ENCODE data around the gene RHBG. TPM values are rescaled to one million over a fixed set of nuclear protein-coding genes. Genes with fewer than 3 reads are reported as not detected.

RHBG gene
- total RNA-seq, 1 experiment from 2014 or later: 0.06 TPM

DNA sequence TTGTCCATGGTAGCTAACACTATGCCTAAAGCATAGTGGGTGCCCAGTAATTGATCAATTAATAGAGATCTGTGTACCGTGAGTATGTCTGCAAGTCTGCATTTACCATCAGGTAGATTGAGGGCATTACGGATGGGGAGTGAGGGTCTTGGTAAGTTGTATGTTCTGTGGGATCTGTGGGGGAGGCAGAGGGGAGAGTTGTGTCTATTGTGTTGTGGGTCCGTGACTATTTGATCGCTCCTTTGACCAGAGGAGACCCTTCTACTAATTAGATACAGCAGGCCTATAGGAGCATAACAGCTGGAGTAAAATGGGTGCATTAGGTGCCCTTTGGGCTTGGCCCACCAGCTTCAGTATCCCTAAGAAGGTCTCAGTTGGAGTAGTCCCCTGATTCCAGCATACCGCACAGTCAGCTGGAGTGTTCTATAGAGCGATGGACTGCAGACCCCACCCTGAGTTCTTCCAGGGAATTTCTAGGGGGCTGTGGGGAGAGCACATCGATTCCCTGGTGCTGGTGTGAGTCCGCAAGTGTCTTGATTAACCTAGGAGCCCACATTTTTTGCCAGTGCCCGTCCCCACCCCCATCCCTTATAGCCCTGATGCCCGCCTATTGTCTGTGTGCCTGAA is 55.9 kb downstream of the RHBG start:
- no peak for DNase-seq (ENCODE audit: low spot score)

DNA sequence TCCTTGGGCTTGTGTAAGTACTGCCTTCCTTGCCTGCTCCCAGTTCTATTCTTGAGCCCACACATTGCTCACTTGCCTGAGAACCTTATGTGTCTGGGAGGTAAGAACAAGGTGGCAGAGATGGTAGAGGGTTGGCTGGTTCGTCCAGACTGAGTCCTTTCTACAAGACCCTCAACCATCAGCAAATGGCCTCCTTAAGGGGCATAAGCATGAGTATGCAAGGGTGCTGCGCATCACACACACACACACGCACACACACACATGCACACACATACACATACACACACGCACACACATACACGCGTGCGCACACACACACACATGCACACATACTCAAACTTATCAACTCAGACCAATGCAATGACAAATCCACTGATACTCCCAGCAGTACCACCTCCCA is 56.9 kb downstream of the RHBG start:
- no peak for DNase-seq (ENCODE audit: low spot score)

DNA sequence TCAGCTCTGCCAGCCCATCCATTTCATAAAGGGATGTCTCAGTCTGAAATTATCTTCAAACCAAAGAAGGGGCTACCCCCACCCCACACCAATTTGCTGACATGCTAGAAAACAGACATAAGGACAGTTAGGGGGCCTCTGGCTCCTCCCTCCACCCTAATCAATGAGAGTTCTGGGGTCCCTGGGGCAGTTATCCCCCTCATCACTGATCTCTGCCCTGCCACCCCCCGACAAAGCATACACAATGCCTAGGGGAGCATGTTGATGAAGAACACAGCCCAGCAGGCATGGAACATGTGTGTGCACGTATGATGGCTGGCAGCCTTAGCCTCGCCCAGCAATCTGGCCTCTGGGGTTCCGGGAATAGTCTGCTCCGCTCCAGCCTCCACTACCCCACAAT is 58.9 kb downstream of the RHBG start:
- no peak for DNase-seq (ENCODE audit: low spot score)

DNA sequence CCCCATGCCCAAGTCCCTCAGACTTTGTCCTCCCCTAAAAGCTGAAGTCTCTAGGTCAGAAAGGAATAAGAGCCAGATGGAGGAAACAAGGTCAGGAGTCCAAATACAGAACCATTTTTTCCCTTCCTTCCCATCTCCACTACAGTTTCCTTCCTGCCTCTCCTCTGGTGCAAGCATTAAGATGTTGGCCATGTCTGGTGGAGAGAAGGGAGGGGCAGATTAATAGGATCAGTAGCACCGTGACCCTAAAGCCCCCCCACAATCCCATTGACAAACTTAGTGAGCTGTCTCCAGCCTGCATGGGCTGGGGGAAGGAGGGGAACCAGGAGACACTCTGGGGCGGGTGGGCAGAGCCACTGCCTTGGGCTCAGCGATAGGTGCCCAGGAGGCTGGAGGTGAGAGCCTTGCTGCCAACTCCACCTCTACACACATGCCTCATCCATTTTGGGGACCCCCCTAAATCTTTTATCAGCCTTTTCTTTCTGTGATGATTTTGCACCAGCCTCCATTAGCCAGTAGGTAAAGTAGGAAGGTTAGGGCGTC is 59.8 kb downstream of the RHBG start:
- DNase-seq (ENCODE audit: low spot score): no peak

- DNase-seq (ENCODE audit: low spot score): no peak
These were observed 60.5 kb downstream of the RHBG start for GRCh38 chr1:156429313-156430060.

DNA sequence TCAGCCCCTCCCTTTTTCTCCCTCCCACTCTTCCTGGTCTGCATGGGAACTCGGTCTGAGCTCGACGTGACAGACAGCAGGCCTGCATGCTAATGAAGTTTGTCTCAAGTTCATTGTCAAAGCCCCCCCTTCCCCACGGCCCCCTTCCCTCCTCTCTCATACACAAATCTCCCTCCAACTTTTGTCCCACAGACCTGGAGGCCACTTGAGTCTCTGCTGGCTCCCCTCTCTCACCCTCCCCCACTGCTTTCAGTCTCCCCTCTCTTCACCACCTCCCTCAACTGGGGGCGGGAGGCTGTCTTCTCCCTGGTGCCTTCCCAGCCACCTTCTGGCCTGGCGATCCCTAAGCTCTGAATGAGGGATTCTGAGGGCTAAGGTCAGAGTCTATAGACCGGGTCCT is 61.3 kb downstream of the RHBG start:
- DNase-seq (ENCODE audit: low spot score): no peak

DNA sequence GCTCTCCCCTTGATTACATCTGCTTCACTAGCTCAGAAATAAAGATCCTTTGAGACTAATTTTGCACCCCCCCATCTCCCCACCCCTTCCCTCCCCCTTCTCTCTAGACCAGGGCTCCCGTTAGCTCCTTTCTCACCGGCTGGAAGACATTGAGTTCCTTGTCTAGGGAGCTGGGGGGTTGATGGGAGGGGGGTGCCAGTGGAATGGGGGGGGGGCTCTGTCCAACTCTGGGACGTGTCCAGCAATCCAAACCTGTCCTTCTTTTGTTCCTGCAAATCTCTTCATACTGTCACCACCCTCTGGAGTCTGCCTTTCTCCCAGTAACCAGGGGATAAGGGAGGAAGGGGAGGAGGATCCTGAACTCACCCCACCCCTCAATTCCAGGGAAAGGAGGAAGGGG is 61.9 kb downstream of the RHBG start:
- no peak for DNase-seq (ENCODE audit: low spot score)

DNA sequence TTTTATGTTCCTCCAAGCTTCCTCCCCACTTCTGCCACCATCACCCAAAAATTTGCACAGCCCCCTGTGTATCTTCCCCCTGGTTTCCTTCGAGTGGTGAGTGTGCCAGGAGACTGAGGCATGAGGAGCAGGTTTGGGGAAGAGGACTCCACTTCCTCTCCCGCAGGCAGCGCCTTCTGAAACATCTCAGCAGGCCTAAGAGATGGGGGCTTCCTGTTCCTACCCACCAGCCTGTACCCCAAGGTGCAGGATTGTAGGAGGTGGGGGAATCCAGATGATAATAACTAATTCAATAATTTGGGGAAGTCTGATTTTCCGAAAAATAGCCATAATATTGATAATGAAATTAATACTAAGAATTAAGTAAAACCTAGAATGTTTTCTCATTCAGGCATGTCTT is 62.4 kb downstream of the RHBG start:
- no peak for DNase-seq (ENCODE audit: low spot score)

DNA sequence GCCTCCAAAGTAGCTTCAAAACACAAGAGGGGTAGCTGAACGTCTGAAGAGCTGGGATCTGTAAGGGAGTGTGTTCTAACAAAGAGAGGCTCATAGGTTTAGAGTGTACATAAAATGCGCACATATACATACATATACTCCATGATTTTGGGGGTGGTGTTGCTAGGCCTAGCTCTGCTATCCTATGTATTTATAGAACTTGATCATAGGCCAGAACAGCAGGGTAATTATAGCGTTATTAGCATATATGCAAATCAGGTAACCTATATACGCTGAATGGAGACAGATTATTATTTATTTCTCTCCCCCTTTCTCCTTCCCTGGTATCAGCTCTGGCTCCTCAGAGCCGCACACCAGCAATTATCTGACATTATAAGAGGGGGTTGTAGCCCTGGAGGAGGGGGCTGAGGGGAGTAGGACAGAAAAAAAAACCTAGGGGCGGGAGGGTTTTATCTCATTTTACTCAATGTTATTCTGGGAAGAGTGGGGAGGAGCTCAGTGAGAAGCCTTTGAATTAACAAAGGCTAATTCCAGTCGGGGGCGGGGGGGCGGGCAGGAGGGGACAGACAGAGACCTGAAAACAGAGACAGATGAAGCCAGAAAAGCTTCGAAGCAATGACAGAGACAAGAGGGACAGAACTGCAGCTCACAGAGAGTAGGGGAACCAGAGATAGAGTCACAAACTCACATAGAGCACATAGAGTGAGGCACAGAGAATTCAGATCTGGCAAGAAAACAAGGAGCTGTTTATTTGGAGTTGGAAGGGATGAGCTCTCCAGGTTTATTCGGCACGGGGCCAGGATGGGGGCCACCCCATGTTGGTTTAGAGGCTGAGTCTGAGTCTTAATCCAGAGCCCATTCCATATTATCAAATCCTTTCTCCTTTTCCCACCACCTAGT is 63.0 kb downstream of the RHBG start:
- DNase-seq (ENCODE audit: low spot score): no peak

DNA sequence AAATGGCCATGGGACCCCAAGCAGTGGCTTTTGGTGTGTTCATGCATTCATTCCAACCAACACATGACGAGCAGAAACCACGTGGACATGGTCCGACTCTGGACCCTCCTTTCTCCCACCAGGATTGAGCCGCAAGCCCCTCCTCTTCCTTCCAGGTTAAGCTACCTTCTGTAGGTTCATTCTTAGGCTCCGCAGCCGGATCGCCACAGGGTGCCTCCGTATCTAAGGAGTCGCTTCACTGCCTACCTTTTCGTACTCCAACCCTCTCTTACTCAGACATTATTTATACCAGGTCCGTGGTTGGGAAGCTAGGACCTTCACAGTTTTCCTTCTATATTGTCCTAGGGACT is 63.6 kb downstream of the RHBG start:
- no peak for DNase-seq (ENCODE audit: low spot score)

GRCh38 chr1:156433032-156433431 is 64.0 kb downstream of the RHBG start:
- DNase-seq (ENCODE audit: low spot score): no peak

- DNase-seq (ENCODE audit: low spot score): no peak
These were observed 64.6 kb downstream of the RHBG start for GRCh38 chr1:156433602-156434001.

Other genes starting within 250 kb of the RHBG start
- 0.15 TPM in 1 of 2 replicates, not detected in the other for gene SEMA4A, start 215.6 kb upstream of the RHBG start, total RNA-seq (2014; rRNA removed; shearing (Covaris generic))
- gene SLC25A44, start 175.1 kb upstream of the RHBG start, total RNA-seq (2014; rRNA removed; shearing (Covaris generic)): 17.7 and 17.8 TPM in 2 replicates
- 68.2 and 79.0 TPM in 2 replicates for gene PMF1, start 156.2 kb upstream of the RHBG start, total RNA-seq (2014; rRNA removed; shearing (Covaris generic))
- 0.08 TPM in 1 of 2 replicates, not detected in the other for gene BGLAP, start 127.0 kb upstream of the RHBG start, total RNA-seq (2014; rRNA removed; shearing (Covaris generic))
- gene PAQR6, start 121.2 kb upstream of the RHBG start, total RNA-seq (2014; rRNA removed; shearing (Covaris generic)): 0.50 and 1.0 TPM in 2 replicates
- gene SMG5, start 86.4 kb upstream of the RHBG start, total RNA-seq (2014; rRNA removed; shearing (Covaris generic)): 39.9 and 45.9 TPM in 2 replicates
- gene TMEM79, start 84.9 kb upstream of the RHBG start, total RNA-seq (2014; rRNA removed; shearing (Covaris generic)): 1.4 and 7.3 TPM in 2 replicates
- gene GLMP, start 73.5 kb upstream of the RHBG start, total RNA-seq (2014; rRNA removed; shearing (Covaris generic)): 81.7 and 84.6 TPM in 2 replicates
- not detected in 2 replicates for gene VHLL, start 69.9 kb upstream of the RHBG start, total RNA-seq (2014; rRNA removed; shearing (Covaris generic))
- gene CCT3, start 30.9 kb upstream of the RHBG start, total RNA-seq (2014; rRNA removed; shearing (Covaris generic)): 584 and 592 TPM in 2 replicates
- gene TSACC, start 30.7 kb upstream of the RHBG start, total RNA-seq (2014; rRNA removed; shearing (Covaris generic)): 0.23 and 0.39 TPM in 2 replicates
- gene MEF2D, start 131.6 kb downstream of the RHBG start, total RNA-seq (2014; rRNA removed; shearing (Covaris generic)): 3.9 and 7.9 TPM in 2 replicates
- gene IQGAP3, start 203.4 kb downstream of the RHBG start, total RNA-seq (2014; rRNA removed; shearing (Covaris generic)): 9.2 and 12.7 TPM in 2 replicates
- gene TTC24, start 210.5 kb downstream of the RHBG start, total RNA-seq (2014; rRNA removed; shearing (Covaris generic)): not detected in 2 replicates
- 212 and 242 TPM in 2 replicates for gene NAXE, start 222.6 kb downstream of the RHBG start, total RNA-seq (2014; rRNA removed; shearing (Covaris generic))
- 31.8 and 49.3 TPM in 2 replicates for gene GPATCH4, start 232.3 kb downstream of the RHBG start, total RNA-seq (2014; rRNA removed; shearing (Covaris generic))